HFF-Myc (cell line): Measurements from ENCODE around the gene HNRNPK.

ENCODE experiments used
- DNase-seq: peaks from one replicate; pipeline ENCODE4 v3.0.0-alpha.2; 2011; ENCODE audit warnings: low read depth; ENCODE audit errors: extremely low read depth
- H3K4me3 ChIP-seq: replicated peaks from 2 replicates; pipeline ENCODE4 v1.5.1; 2011; ENCODE audit warnings: low read depth, mild to moderate bottlenecking, control low read depth, low read length
- TF ChIP-seq, protein P1 (sequence below): IDR thresholded peaks from 2 replicates; pipeline ENCODE4 v1.5.1; 2012; ENCODE audit warnings: mild to moderate bottlenecking, low read depth, low read length, control low read depth; ENCODE audit errors: missing control alignments

Gene HNRNPK

GRCh38 chr9:83966209-83966582 lies 13.8 kb downstream of the HNRNPK start:
- no peak for DNase-seq
- H3K4me3 ChIP-seq, result no peak overlapping the region
- TF ChIP-seq, protein P1, sequence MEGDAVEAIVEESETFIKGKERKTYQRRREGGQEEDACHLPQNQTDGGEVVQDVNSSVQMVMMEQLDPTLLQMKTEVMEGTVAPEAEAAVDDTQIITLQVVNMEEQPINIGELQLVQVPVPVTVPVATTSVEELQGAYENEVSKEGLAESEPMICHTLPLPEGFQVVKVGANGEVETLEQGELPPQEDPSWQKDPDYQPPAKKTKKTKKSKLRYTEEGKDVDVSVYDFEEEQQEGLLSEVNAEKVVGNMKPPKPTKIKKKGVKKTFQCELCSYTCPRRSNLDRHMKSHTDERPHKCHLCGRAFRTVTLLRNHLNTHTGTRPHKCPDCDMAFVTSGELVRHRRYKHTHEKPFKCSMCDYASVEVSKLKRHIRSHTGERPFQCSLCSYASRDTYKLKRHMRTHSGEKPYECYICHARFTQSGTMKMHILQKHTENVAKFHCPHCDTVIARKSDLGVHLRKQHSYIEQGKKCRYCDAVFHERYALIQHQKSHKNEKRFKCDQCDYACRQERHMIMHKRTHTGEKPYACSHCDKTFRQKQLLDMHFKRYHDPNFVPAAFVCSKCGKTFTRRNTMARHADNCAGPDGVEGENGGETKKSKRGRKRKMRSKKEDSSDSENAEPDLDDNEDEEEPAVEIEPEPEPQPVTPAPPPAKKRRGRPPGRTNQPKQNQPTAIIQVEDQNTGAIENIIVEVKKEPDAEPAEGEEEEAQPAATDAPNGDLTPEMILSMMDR, result no peak

DNA sequence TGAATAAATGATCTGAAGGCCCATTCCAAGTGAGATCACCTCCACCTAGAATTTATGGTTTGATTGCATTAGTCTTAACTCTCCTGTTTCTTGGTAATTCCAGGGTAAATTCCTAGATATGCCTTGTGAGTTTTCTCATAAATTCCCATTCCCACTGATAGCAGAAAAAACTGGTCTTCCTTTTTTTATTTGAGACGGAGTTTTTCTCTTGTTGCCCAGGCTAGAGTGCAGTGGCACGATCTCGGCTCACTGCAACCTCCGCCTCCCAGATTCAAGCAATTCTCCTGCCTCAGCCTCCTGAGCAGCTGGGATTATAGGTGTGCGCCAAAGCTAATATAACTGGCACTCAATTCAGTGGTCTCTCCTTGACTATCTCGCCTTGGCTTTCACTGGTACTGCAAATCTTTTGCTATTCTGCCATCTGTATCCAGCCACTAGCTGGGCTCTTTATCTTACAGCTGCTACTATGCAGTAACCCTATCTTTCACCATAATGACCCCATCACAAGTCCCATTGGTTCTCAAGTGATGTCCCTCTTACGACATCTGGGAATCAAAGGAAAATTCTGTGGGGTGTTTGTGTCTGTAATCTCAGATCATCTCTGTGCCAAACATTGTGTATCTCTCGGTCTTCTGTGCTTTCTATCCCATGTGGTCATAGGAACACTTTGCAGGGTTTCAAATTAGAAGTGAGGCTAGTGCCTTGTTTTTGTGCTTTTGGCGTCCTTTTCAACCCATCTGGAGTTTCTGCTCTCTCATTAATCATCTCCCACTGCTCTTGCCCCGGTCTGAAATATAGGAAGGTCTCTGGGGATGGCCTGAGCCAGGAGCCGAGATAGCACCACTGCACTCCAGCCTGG lies 14.4 kb downstream of the HNRNPK start:
- H3K4me3 ChIP-seq, result no peak overlapping the region
- no peak for DNase-seq
- TF ChIP-seq, protein P1, result no peak

DNA sequence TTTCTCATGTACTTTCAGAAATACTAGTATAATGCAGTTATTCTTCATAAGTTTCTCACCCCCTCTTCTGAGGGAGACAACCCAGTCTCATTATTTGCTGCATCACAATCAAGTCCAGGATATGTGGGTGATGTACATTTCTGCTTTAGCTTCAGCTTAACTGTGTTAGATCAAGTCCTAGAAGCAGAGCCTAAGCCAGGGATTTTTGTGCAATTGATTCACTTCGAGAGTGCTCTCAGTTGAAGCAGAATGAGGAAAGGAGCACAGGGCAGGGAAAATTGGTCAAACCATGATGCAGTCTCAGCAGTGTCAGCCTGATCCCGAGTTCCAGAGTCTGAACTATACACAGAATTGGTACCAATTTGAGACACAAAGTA lies 15.1 kb downstream of the HNRNPK start:
- H3K4me3 ChIP-seq, result no peak overlapping the region
- no peak for DNase-seq
- TF ChIP-seq, protein P1, result no peak

DNA sequence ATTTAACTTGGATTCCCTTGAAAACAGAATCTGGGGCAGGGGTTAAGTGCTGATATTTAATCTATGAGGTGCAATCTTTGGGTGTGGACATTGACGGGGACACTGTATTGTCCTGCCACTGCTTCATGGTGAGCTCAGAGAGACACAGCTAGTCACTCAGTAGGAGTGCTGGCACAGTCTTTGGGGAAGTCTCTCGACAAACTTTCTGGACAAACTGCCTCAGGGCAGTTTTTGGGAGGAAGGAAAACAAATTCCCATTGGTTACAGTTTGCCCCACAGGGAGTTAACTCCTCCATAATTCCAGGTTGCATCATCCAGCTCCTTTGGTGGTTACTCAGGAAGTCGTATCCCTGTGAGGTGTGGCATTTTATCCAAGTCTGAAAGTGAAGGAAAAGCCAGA lies 17.9 kb downstream of the HNRNPK start:
- H3K4me3 ChIP-seq, result no peak overlapping the region
- TF ChIP-seq, protein P1, result no peak
- no peak for DNase-seq

DNA sequence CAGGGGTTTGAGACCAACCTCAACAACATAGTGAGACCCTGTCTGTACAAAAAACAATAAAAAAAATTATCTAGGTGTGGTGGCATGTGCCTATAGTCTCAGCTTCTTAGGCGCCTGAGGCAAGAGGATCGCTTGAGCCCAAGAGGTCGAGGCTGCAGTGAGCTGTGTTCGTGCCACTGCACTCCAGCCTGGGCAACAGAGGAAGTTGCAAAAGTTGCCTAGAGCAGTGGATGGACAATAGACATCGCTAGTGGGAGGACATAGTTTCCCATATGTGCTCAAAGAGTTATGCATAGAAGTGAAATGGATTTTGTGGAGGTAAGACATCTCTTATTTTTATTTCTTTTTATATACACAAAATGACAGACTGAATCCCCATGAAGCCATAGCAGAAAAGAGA lies 19.0 kb downstream of the HNRNPK start:
- DNase-seq, result no peak
- H3K4me3 ChIP-seq, result no peak overlapping the region
- TF ChIP-seq, protein P1, result no peak

- H3K4me3 ChIP-seq, result no peak overlapping the region
- peak; percentile 70 for DNase-seq
- TF ChIP-seq, protein P1, result no peak
These were observed 21.0 kb downstream of the HNRNPK start for GRCh38 chr9:83959061-83959460.

DNA sequence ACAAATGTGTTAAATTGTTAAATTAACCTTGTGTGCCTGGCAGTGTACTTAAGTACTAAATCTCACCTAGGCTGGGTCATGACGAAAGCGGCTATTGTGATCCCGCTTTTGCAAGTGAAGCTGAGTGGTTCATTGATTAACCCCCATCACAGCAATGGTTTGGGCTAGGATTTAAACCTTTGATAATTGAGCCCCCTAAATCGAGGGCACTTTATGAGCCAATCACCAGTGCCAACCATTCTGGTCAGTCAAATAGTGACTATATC lies 22.8 kb downstream of the HNRNPK start:
- DNase-seq, result no peak
- peak overlapping the region; percentile 50 for H3K4me3 ChIP-seq

More for the DNA sequence above, 22.8 kb downstream of the HNRNPK start:
- TF ChIP-seq, protein P1, result no peak
